Fibroblast of lung (primary cell): ENCODE measurements around the gene MOG. TPM values are rescaled to one million over a fixed set of nuclear protein-coding genes. Genes with fewer than 3 reads are reported as not detected.

Source experiments
- DNase-seq, 2 donors: peaks; one replicate each; pipeline versions ENCODE4 v3.0.0 to v3.0.0-alpha.2; 2010; ENCODE audit warnings: low read depth in 2 of 2
- H2AFZ ChIP-seq: 2 replicates; pipeline ENCODE4 v1.5.1; 2012; ENCODE audit warnings: low read length, control low read depth, inconsistent platforms
- H3K27ac ChIP-seq: 2 replicates; pipeline ENCODE4 v1.5.1; 2011; ENCODE audit warnings: low read length, control low read depth; ENCODE audit not compliant: insufficient read depth
- H3K27me3 ChIP-seq: 2 replicates; pipeline ENCODE4 v1.5.1; 2011; ENCODE audit warnings: mild to moderate bottlenecking, low read length; ENCODE audit not compliant: control insufficient read depth, insufficient read depth
- H3K36me3 ChIP-seq: 2 replicates; pipeline ENCODE4 v1.5.1; 2011; ENCODE audit warnings: low read length; ENCODE audit not compliant: control insufficient read depth, insufficient read depth
- H3K4me1 ChIP-seq: 2 replicates; pipeline ENCODE4 v1.5.1; 2011; ENCODE audit warnings: low read length; ENCODE audit not compliant: control insufficient read depth, insufficient read depth; ENCODE audit errors: extremely low read depth
- H3K4me2 ChIP-seq: 2 replicates; pipeline ENCODE4 v1.5.1; 2011; ENCODE audit warnings: low read length, control low read depth; ENCODE audit not compliant: insufficient read depth; ENCODE audit errors: extremely low read depth
- H3K4me3 ChIP-seq, 4 experiments: fragments of 200-600 bp in 1 of 4; sonication (generic) in 1 of 4; replicated peaks in 1 of 4; 2 replicates each; pipeline ENCODE4 v1.5.1; 2011 to 2016; ENCODE audit warnings: low read length in 4 of 4, low read depth in 3 of 4, mild to moderate bottlenecking in 3 of 4, control low read depth in 2 of 4, inconsistent platforms in 1 of 4, mixed read lengths in 1 of 4; ENCODE audit not compliant: insufficient read depth in 1 of 4; ENCODE audit errors: control extremely low read depth in 1 of 4
- H3K79me2 ChIP-seq: 2 replicates; pipeline ENCODE4 v1.5.1; 2012; ENCODE audit warnings: mild to moderate bottlenecking, low read length, inconsistent platforms; ENCODE audit not compliant: control insufficient read depth, insufficient read depth
- H3K9ac ChIP-seq: 2 replicates; pipeline ENCODE4 v1.5.1; 2011; ENCODE audit warnings: mild to moderate bottlenecking, low read length, control low read depth; ENCODE audit not compliant: insufficient read depth
- H3K9me3 ChIP-seq: 2 replicates; pipeline ENCODE4 v1.5.1; 2012; ENCODE audit warnings: low read depth, low read length; ENCODE audit not compliant: control insufficient read depth, insufficient read depth
- H4K20me1 ChIP-seq: 2 replicates; pipeline ENCODE4 v1.5.1; 2011; ENCODE audit warnings: low read length; ENCODE audit not compliant: control insufficient read depth, insufficient read depth; ENCODE audit errors: extremely low read depth
- CTCF ChIP-seq, 2 donors: IDR thresholded peaks in 1 of 2; conservative IDR thresholded peaks in 1 of 2; 1 replicate in 1 of 2; 2 replicates in 1 of 2; pipeline ENCODE4 v1.5.1; 2011 to 2012; ENCODE audit warnings: low read length in 2 of 2, control low read depth in 1 of 2, inconsistent platforms in 1 of 2, low read depth in 1 of 2, mild to moderate bottlenecking in 1 of 2
- EZH2 ChIP-seq: IDR thresholded peaks from 2 replicates; pipeline ENCODE4 v1.5.1; 2012; ENCODE audit warnings: low read length, control low read depth, mild to moderate bottlenecking; ENCODE audit errors: missing control alignments
- polyA plus RNA-seq, 2 donors: library from polyadenylated mRNA; depleted of rRNA in 1 of 2; stranded (reverse) in 1 of 2; unstranded in 1 of 2; fragments of >200 nt; gene quantifications; 2 replicates each; pipeline ENCODE4 v1.2.1, GENCODE V29; 2011 to 2012; ENCODE audit warnings: missing spikeins in 1 of 2
- total RNA-seq: library from RNA; depleted of rRNA; stranded (reverse); fragments of >200 nt; gene quantifications from 2 replicates; pipeline ENCODE4 v1.2.1, GENCODE V29; 2014

MOG gene
- total and polyA plus RNA-seq, 2 donors (not counting 1 experiment from before 2014, with no cell fraction given): not detected

DNA sequence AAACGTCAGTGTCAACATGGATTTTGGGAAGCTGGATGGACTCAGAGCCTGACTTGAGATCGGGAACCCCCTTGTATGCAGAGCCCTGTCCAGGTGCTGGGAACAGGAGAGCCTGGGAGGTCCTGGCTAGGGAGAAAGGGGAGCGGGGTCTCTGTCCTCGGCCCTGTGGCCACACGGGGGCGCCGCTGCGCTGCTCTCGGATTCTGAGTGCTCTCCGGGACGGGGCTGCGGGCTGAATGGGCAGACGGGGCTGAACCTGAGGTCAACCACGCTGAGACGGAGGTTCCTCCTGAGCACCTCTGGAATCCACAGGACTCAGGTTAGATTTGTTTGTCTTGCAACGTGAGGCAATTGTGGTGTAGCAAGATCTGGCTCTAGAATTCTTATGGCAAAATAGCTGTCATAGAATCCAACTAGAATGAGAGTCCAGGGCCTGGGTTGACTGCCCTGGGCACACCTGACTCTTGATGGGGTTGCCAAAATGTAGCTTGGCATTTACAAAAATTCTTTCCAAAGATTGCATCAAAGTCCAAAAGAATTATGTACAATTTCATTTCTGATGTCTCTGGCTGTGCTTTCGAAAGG lies 45.7 kb downstream of the MOG start:
- Histone ChIP-seq H4K20me1 (no peaks in the 10 kb centered on the region), H3K79me2 (no peaks in the 10 kb centered on the region), H3K4me3 (no peak overlapping the region), H3K27ac (no peak overlapping the region), H3K9ac (no peak overlapping the region), H3K36me3 (no peaks in the 10 kb centered on the region), H3K4me2 (no peak overlapping the region), H2AFZ (no peak overlapping the region), H3K4me1 (no peaks in the 10 kb centered on the region), H3K27me3 (peaks cover 3% of the 10 kb centered on the region), H3K9me3 (no peaks in the 10 kb centered on the region)
- peak; percentile 44 to 52 for TF ChIP-seq CTCF (conservative IDR thresholded peaks at IDR 0.05 in 1 of 2, IDR thresholded peaks at IDR 0.05 in 1 of 2; ENCODE audit: low read depth in 1 of 2, low read length in 2 of 2)
- no peak for TF ChIP-seq EZH2
- DNase-seq: no peak

- H3K36me3 ChIP-seq: no peaks in the 10 kb centered on the region
- no peak overlapping the region for H3K4me2 ChIP-seq
- peak; percentile 25 to 61 for DNase-seq
- no peaks in the 10 kb centered on the region for H4K20me1 ChIP-seq
- no peaks in the 10 kb centered on the region for H3K9me3 ChIP-seq
- no peaks in the 10 kb centered on the region for H3K79me2 ChIP-seq
- H3K4me1 ChIP-seq: no peaks in the 10 kb centered on the region
- H3K4me3 ChIP-seq: no peak overlapping the region
- H3K27ac ChIP-seq: no peak overlapping the region
- H3K9ac ChIP-seq: no peak overlapping the region
- no peak for TF ChIP-seq EZH2
- TF ChIP-seq CTCF (conservative IDR thresholded peaks at IDR 0.05 in 1 of 2, IDR thresholded peaks at IDR 0.05 in 1 of 2; ENCODE audit: low read depth in 1 of 2, low read length in 2 of 2): peak; percentile 66 to 67
- peaks cover 9% of the 10 kb centered on the region for H3K27me3 ChIP-seq
- H2AFZ ChIP-seq: no peak overlapping the region
These were observed 48.7 kb downstream of the MOG start for GRCh38 chr6:29705389-29706231.

DNA sequence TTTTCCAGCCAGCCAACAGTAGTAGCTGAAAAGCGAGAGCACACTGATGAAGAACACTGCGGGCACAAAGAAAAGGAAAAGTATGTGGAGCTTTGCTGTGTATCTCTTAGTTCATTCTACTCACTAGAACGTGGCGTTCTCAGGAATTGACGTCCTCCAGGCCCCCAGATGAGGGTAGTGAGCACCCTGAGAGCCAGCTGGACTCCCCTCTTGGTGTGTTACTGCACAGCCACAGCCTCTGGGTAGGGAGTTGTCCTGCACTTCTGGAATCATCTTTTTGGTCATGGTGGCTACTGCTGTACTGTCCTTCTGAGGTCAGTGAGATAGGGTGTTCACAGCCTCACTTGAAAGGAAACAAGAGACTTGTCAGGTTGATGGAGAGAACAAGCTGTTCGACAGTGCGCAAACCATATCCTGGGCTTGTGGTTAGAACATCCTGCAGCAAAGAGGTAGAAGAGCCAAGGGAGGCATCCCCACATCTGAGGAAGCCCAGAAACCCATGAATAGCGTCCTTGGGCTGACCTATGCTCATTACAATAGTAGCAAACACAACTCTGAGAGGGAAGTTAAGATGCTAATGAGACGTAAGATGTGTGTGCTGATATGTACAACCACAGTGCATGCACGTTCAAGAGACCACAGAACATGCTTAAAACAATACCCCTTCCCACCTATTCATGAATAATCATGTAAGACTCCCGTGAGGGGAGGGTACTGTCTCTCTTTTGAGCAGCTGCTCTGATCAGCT lies 51.7 kb downstream of the MOG start:
- Histone ChIP-seq H3K4me2 (no peak overlapping the region), H3K4me1 (no peaks in the 10 kb centered on the region), H3K27ac (no peak overlapping the region), H3K9ac (no peak overlapping the region), H3K4me3 (no peak overlapping the region), H4K20me1 (no peaks in the 10 kb centered on the region), H3K27me3 (peaks cover 9% of the 10 kb centered on the region), H2AFZ (no peak overlapping the region), H3K9me3 (no peaks in the 10 kb centered on the region), H3K36me3 (no peaks in the 10 kb centered on the region), H3K79me2 (no peaks in the 10 kb centered on the region)
- TF ChIP-seq CTCF (conservative IDR thresholded peaks at IDR 0.05 in 1 of 2, IDR thresholded peaks at IDR 0.05 in 1 of 2; ENCODE audit: low read depth in 1 of 2, low read length in 2 of 2) (no peak), EZH2 (no peak)
- DNase-seq: no peak
